Stimulated activated CD8-positive, alpha-beta memory T cell treated with anti-CD3 and anti-CD28 coated beads, Interleukin-2, amount 100 ng/mL, for 1 hour (primary cell): ENCODE results near the gene C19orf12.
A peak's percentile ranks its signal among the peaks of the same experiment; 100 is the strongest.

ENCODE experiments used
- DNase-seq, 2 donors: peaks; one replicate each; pipeline ENCODE4 v3.0.0-alpha.2; 2020; ENCODE audit warnings: low read depth in 2 of 2

The C19orf12 gene

GRCh38 chr19:29697523-29698261, 17.4 kb downstream of the C19orf12 start:
- DNase-seq: no peak

GRCh38 chr19:29696565-29696846, 18.6 kb downstream of the C19orf12 start:
- DNase-seq: no peak

GRCh38 chr19:29695765-29696564, 19.1 kb downstream of the C19orf12 start:
- no peak for DNase-seq

GRCh38 chr19:29694669-29695627, 20.1 kb downstream of the C19orf12 start:
- DNase-seq: peak; percentile 66 to 72

- DNase-seq: no peak
Observed at GRCh38 chr19:29694161-29694560, 20.9 kb downstream of the C19orf12 start.

- DNase-seq: no peak
Observed at GRCh38 chr19:29690842-29691241, 24.2 kb downstream of the C19orf12 start.

- DNase-seq: no peak
Observed at GRCh38 chr19:29687897-29688728, 26.9 kb downstream of the C19orf12 start.

GRCh38 chr19:29687244-29687896, 27.7 kb downstream of the C19orf12 start:
- DNase-seq: no peak

GRCh38 chr19:29686285-29686805, 28.7 kb downstream of the C19orf12 start:
- DNase-seq: no peak

GRCh38 chr19:29685326-29685725, 29.7 kb downstream of the C19orf12 start:
- DNase-seq: no peak

- DNase-seq: no peak
Observed at GRCh38 chr19:29683009-29683408, 32.1 kb downstream of the C19orf12 start.

GRCh38 chr19:29682236-29682895, 32.7 kb downstream of the C19orf12 start:
- DNase-seq: no peak

GRCh38 chr19:29681422-29682235, 33.4 kb downstream of the C19orf12 start:
- DNase-seq: no peak

GRCh38 chr19:29680937-29681336, 34.1 kb downstream of the C19orf12 start:
- DNase-seq: no peak

GRCh38 chr19:29680447-29680846, 34.6 kb downstream of the C19orf12 start:
- DNase-seq: peak; percentile 59 to 68

GRCh38 chr19:29679598-29680210, 35.4 kb downstream of the C19orf12 start:
- DNase-seq: no peak

- DNase-seq: no peak
Observed at GRCh38 chr19:29678484-29679106, 36.5 kb downstream of the C19orf12 start.
